Small intestine (tissue), 7 donors: ENCODE results near the gene HEATR1. TPM values are rescaled to one million over a fixed set of nuclear protein-coding genes. Genes with fewer than 3 reads are reported as not detected.

Experiments used
- DNase-seq, 2 donors: peaks; one replicate each; pipeline versions ENCODE4 v3.0.0 to v3.0.0-alpha.2; 2013
- FAIRE-seq: peaks from 2 replicates; lab custom pipeline; 2012; peaks lifted over from hg19 to GRCh38; lab: Jason Lieb, UNC
- H3K27ac ChIP-seq, 3 donors: one replicate each; pipeline ENCODE4 v1.5.1; 2013; ENCODE audit warnings: low read length in 2 of 3, mild to moderate bottlenecking in 2 of 3, control low read depth in 1 of 3, inconsistent platforms in 1 of 3, low read depth in 1 of 3, moderate library complexity in 1 of 3
- H3K27me3 ChIP-seq, 3 donors: one replicate each; pipeline ENCODE4 v1.6.1; 2013; ENCODE audit warnings: low read length in 3 of 3, inconsistent platforms in 1 of 3; ENCODE audit not compliant: control insufficient read depth in 3 of 3, insufficient read depth in 3 of 3
- H3K36me3 ChIP-seq, 3 donors: one replicate each; pipeline ENCODE4 v1.6.1; 2013; ENCODE audit warnings: low read length in 3 of 3, inconsistent platforms in 1 of 3, low read depth in 1 of 3, mild to moderate bottlenecking in 1 of 3, moderate library complexity in 1 of 3; ENCODE audit not compliant: control insufficient read depth in 3 of 3, insufficient read depth in 2 of 3
- H3K4me1 ChIP-seq, 3 donors: one replicate each; pipeline ENCODE4 v1.6.1; 2013; ENCODE audit warnings: low read length in 2 of 3, inconsistent platforms in 1 of 3, low read depth in 1 of 3, mild to moderate bottlenecking in 1 of 3, moderate library complexity in 1 of 3; ENCODE audit not compliant: control insufficient read depth in 3 of 3, insufficient read depth in 2 of 3
- H3K4me3 ChIP-seq, 3 donors: one replicate each; pipeline ENCODE4 v1.5.1; 2013; ENCODE audit warnings: low read length in 3 of 3, control low read depth in 1 of 3, inconsistent platforms in 1 of 3, low read depth in 1 of 3, mild to moderate bottlenecking in 1 of 3, moderate library complexity in 1 of 3
- H3K9me3 ChIP-seq, 2 donors: one replicate each; pipeline ENCODE4 v1.6.1; 2013; ENCODE audit warnings: low read depth in 1 of 2, low read length in 1 of 2; ENCODE audit not compliant: control insufficient read depth in 2 of 2, insufficient read depth in 1 of 2
- WGBS, 3 donors: extraction: QIAGEN DNeasy Blood & Tissue Kit; methylation state at CpG; one replicate each; pipeline ENCODE4 v1.1.7; 2013; 5-methylcytosine and 5-hydroxymethylcytosine counted together
- polyA plus RNA-seq, 4 donors: library from polyadenylated mRNA; stranded (reverse) in 3 of 4; unstranded in 1 of 4; fragments of 200-250 nt in 3 of 4; fragments of 120-200 nt in 1 of 4; gene quantifications; one replicate each; pipeline versions ENCODE4 v1.2.1 to v1.2.3, GENCODE V29; 2013
- donor health status: healthy with polysubstance abuse.
- donor health status: control.
- donor health status: control.
- donor health status: Bipolar disorder and iron deficiency.
- donor health status: healthy.

HEATR1 gene
- polyA plus RNA-seq, 4 donors = 1.1 to 19.0 (median 4.1) TPM

- Histone ChIP-seq H3K27ac (no peak overlapping the region), H3K9me3 (no peaks in the 10 kb centered on the region), H3K4me3 (no peak overlapping the region), H3K36me3 (no peaks in the 10 kb centered on the region), H3K27me3 (no peaks in the 10 kb centered on the region), H3K4me1 (no peaks in the 10 kb centered on the region)
- no peak for FAIRE-seq
- peak; percentile 15 to 23 for DNase-seq
- WGBS, 3 donors = 34 to 55% (median 43%) methylated on average over 8 of the region's 8 CpGs
Observed at GRCh38 chr1:236516929-236517704, 87.2 kb downstream of the HEATR1 start.

- 37 to 58% (median 57%) methylated on average over 4 of the region's 4 CpGs for WGBS, 3 donors
- no peaks in the 10 kb centered on the region for H3K36me3 ChIP-seq
- DNase-seq (no peak), FAIRE-seq (no peak)
- H3K4me3 ChIP-seq = no peak overlapping the region
- no peaks in the 10 kb centered on the region for H3K27me3 ChIP-seq
- no peak overlapping the region for H3K27ac ChIP-seq
- H3K4me1 ChIP-seq = no peaks in the 10 kb centered on the region
- no peaks in the 10 kb centered on the region for H3K9me3 ChIP-seq
Observed at GRCh38 chr1:236515443-236515958, 88.8 kb downstream of the HEATR1 start.

DNA sequence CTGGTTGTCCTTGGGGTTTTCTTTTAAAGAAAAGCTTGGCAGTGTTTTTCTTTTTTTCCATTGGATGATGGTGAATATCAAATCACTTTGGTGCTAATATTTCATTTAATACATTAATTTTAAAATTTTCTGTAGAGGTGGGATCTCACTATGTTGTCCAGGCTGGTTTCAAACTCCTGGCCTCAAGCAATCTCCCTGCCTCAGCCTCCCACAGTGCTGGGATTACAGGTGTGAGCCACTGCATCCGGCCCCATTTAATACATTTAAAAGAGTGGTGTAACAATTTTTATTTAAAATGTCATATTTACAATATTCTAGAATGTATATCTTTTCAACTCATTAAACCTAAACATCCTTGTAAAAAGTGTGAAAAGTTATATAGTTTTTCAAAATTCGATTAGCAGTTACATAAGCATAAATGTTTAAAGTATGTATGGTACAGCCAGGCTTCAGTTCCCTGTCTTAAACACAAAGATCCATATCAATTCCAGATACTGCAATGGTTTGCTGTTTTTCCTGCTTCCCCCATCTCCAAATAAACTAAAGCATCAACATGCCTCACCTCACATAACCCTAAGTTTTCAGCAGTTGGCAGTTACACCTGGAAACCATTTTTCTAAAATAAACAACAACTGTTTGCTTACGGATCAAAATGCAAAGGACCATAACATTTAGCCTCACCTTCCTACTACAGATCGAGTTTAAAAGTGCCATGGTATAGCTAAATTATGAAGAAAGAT is 89.4 kb downstream of the HEATR1 start:
- no peaks in the 10 kb centered on the region for H3K9me3 ChIP-seq
- H3K4me3 ChIP-seq = no peak overlapping the region
- no peak for FAIRE-seq
- peaks cover 0 to 4% (median 0%) of the 10 kb centered on the region in 3 donors for H3K4me1 ChIP-seq
- H3K27ac ChIP-seq = no peak overlapping the region
- H3K27me3 ChIP-seq = no peaks in the 10 kb centered on the region
- no peak for DNase-seq
- 49 to 63% (median 58%) methylated on average over 4 of the region's 4 CpGs for WGBS, 3 donors
- H3K36me3 ChIP-seq = no peaks in the 10 kb centered on the region

- FAIRE-seq (no peak), DNase-seq (no peak)
- H3K9me3 ChIP-seq = no peaks in the 10 kb centered on the region
- H3K4me3 ChIP-seq = no peak overlapping the region
- H3K27ac ChIP-seq = no peak overlapping the region
- WGBS, 3 donors = 78 to 88% (median 79%) methylated on average over 11 of the region's 11 CpGs
- no peaks in the 10 kb centered on the region for H3K36me3 ChIP-seq
- H3K27me3 ChIP-seq = no peaks in the 10 kb centered on the region
- peaks cover 2 to 10% (median 3%) of the 10 kb centered on the region in 3 donors for H3K4me1 ChIP-seq
Observed at GRCh38 chr1:236511735-236512418, 92.4 kb downstream of the HEATR1 start.

- H3K4me1 ChIP-seq = peaks cover 2 to 10% (median 3%) of the 10 kb centered on the region in 3 donors
- no peaks in the 10 kb centered on the region for H3K36me3 ChIP-seq
- DNase-seq (peak; percentile 49 to 71), FAIRE-seq (no peak)
- H3K27ac ChIP-seq = no peak overlapping the region
- WGBS, 3 donors = 24 to 70% (median 44%) methylated on average over 8 of the region's 8 CpGs
- H3K9me3 ChIP-seq = no peaks in the 10 kb centered on the region
- no peak overlapping the region for H3K4me3 ChIP-seq
- H3K27me3 ChIP-seq = no peaks in the 10 kb centered on the region
Observed at GRCh38 chr1:236509647-236510401, 94.5 kb downstream of the HEATR1 start.

DNA sequence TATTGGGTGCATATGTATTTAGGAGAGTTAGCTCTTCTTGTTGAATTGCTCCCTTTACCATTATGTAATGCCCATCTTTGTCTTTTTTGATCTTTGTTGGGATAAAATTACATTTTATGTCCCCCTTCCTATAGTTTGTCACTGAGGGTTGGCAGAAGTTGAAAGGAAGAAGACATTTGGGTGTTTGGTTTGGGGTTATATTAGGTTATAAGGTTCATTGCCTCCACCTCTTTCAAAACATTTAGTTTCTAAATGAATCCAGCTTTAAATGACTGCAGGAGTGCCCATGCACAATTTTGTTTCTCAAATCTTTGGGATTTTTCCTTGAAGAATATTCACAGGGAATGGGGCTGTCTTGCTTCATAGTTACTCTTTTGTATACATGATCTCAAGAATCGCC is 95.1 kb downstream of the HEATR1 start:
- H3K27ac ChIP-seq = no peak overlapping the region
- FAIRE-seq (no peak), DNase-seq (no peak)
- H3K36me3 ChIP-seq = no peaks in the 10 kb centered on the region
- 36 to 67% (median 41%) methylated on average over 1 of the region's 1 CpG for WGBS, 3 donors
- no peaks in the 10 kb centered on the region for H3K27me3 ChIP-seq
- no peaks in the 10 kb centered on the region for H3K9me3 ChIP-seq
- H3K4me1 ChIP-seq = peaks cover 2 to 10% (median 3%) of the 10 kb centered on the region in 3 donors
- H3K4me3 ChIP-seq = no peak overlapping the region

DNA sequence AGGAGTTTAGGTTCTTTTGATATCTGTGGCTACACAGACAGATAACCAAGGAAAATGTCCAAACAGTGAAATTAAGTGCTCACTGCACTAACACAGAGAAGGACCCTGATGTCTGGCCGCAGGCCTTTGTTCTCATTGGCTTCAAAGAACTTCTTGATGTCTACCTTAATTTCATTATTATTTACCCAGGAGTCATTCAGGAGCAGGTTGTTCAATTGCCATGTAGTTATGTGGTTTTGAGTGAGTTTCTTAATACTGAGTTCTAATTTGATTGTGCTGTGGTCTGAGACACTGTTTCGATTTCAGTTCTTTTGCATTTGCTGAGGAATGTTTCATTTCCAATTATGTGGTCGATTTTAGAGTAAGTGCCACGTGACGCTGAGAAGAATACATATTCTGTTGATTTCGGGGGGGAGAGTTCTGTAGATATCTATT is 95.7 kb downstream of the HEATR1 start:
- Histone ChIP-seq H3K4me1 (peaks cover 2 to 10% (median 3%) of the 10 kb centered on the region in 3 donors), H3K9me3 (no peaks in the 10 kb centered on the region), H3K4me3 (no peak overlapping the region), H3K27me3 (no peaks in the 10 kb centered on the region), H3K27ac (no peak overlapping the region), H3K36me3 (no peaks in the 10 kb centered on the region)
- DNase-seq = no peak
- FAIRE-seq = no peak
- WGBS, 3 donors = 73 to 88% (median 73%) methylated on average over 6 of the region's 6 CpGs
